Measurements from ENCODE around the gene SFXN1. TPM values are rescaled to one million over a fixed set of nuclear protein-coding genes. Genes with fewer than 3 reads are reported as not detected.

SFXN1 gene
- polyA plus RNA-seq, 2 donors, result 9.3 to 14.1 TPM

- H3K4me1 ChIP-seq (ENCODE audit: control insufficient read depth in 2 of 2, insufficient read depth in 2 of 2, low read length in 1 of 2), result no peaks in the 10 kb centered on the region
- no peaks in the 10 kb centered on the region for H3K9me3 ChIP-seq (ENCODE audit: control insufficient read depth in 2 of 2, insufficient read depth in 1 of 2, low read depth in 1 of 2, low read length in 1 of 2)
- H3K4me3 ChIP-seq (ENCODE audit: low read depth in 1 of 2, low read length in 2 of 2), result no peak overlapping the region
- no peak overlapping the region for H3K27ac ChIP-seq (ENCODE audit: low read depth in 2 of 2, low read length in 1 of 2)
- no peaks in the 10 kb centered on the region for H3K27me3 ChIP-seq (ENCODE audit: control insufficient read depth in 1 of 2, insufficient read depth in 2 of 2, low read length in 2 of 2)
- WGBS, 2 donors, result 97 to 98% methylated on average over 13 of the region's 13 CpGs
- peaks cover 21 to 35% of the 10 kb centered on the region in 2 donors for H3K36me3 ChIP-seq (ENCODE audit: control insufficient read depth in 2 of 2, insufficient read depth in 2 of 2, low read length in 1 of 2)
These were observed 34.9 kb downstream of the SFXN1 start for GRCh38 chr5:175513297-175513696.

GRCh38 chr5:175513726-175514125 lies 35.4 kb downstream of the SFXN1 start:
- 91 to 94% methylated on average over 7 of the region's 7 CpGs for WGBS, 2 donors
- H3K4me1 ChIP-seq (ENCODE audit: control insufficient read depth in 2 of 2, insufficient read depth in 2 of 2, low read length in 1 of 2), result no peaks in the 10 kb centered on the region
- no peaks in the 10 kb centered on the region for H3K9me3 ChIP-seq (ENCODE audit: control insufficient read depth in 2 of 2, insufficient read depth in 1 of 2, low read depth in 1 of 2, low read length in 1 of 2)
- H3K36me3 ChIP-seq (ENCODE audit: control insufficient read depth in 2 of 2, insufficient read depth in 2 of 2, low read length in 1 of 2), result peaks cover 21 to 37% of the 10 kb centered on the region in 2 donors
- H3K27me3 ChIP-seq (ENCODE audit: control insufficient read depth in 1 of 2, insufficient read depth in 2 of 2, low read length in 2 of 2), result no peaks in the 10 kb centered on the region
- no peak overlapping the region for H3K27ac ChIP-seq (ENCODE audit: low read depth in 2 of 2, low read length in 1 of 2)
- H3K4me3 ChIP-seq (ENCODE audit: low read depth in 1 of 2, low read length in 2 of 2), result no peak overlapping the region

- Histone ChIP-seq H3K27ac (ENCODE audit: low read depth in 2 of 2, low read length in 1 of 2) (no peak overlapping the region), H3K9me3 (ENCODE audit: control insufficient read depth in 2 of 2, insufficient read depth in 1 of 2, low read depth in 1 of 2, low read length in 1 of 2) (no peaks in the 10 kb centered on the region), H3K4me1 (ENCODE audit: control insufficient read depth in 2 of 2, insufficient read depth in 2 of 2, low read length in 1 of 2) (no peaks in the 10 kb centered on the region), H3K4me3 (ENCODE audit: low read depth in 1 of 2, low read length in 2 of 2) (no peak overlapping the region), H3K27me3 (ENCODE audit: control insufficient read depth in 1 of 2, insufficient read depth in 2 of 2, low read length in 2 of 2) (no peaks in the 10 kb centered on the region), H3K36me3 (ENCODE audit: control insufficient read depth in 2 of 2, insufficient read depth in 2 of 2, low read length in 1 of 2) (peaks cover 23 to 31% of the 10 kb centered on the region in 2 donors)
- WGBS, 2 donors, result 90 to 91% methylated on average over 10 of the region's 10 CpGs
These were observed 38.8 kb downstream of the SFXN1 start for GRCh38 chr5:175516933-175517823.

- H3K9me3 ChIP-seq (ENCODE audit: control insufficient read depth in 2 of 2, insufficient read depth in 1 of 2, low read depth in 1 of 2, low read length in 1 of 2), result no peaks in the 10 kb centered on the region
- no peak overlapping the region for H3K27ac ChIP-seq (ENCODE audit: low read depth in 2 of 2, low read length in 1 of 2)
- H3K36me3 ChIP-seq (ENCODE audit: control insufficient read depth in 2 of 2, insufficient read depth in 2 of 2, low read length in 1 of 2), result peaks cover 23 to 34% of the 10 kb centered on the region in 2 donors
- H3K27me3 ChIP-seq (ENCODE audit: control insufficient read depth in 1 of 2, insufficient read depth in 2 of 2, low read length in 2 of 2), result no peaks in the 10 kb centered on the region
- no peak overlapping the region for H3K4me3 ChIP-seq (ENCODE audit: low read depth in 1 of 2, low read length in 2 of 2)
- 82 to 88% methylated on average over 7 of the region's 7 CpGs for WGBS, 2 donors
- H3K4me1 ChIP-seq (ENCODE audit: control insufficient read depth in 2 of 2, insufficient read depth in 2 of 2, low read length in 1 of 2), result no peaks in the 10 kb centered on the region
These were observed 39.6 kb downstream of the SFXN1 start for GRCh38 chr5:175517824-175518450.

- Histone ChIP-seq H3K36me3 (ENCODE audit: control insufficient read depth in 2 of 2, insufficient read depth in 2 of 2, low read length in 1 of 2) (peaks cover 17 to 30% of the 10 kb centered on the region in 2 donors), H3K27ac (ENCODE audit: low read depth in 2 of 2, low read length in 1 of 2) (no peak overlapping the region), H3K9me3 (ENCODE audit: control insufficient read depth in 2 of 2, insufficient read depth in 1 of 2, low read depth in 1 of 2, low read length in 1 of 2) (no peaks in the 10 kb centered on the region), H3K4me3 (ENCODE audit: low read depth in 1 of 2, low read length in 2 of 2) (no peak overlapping the region), H3K27me3 (ENCODE audit: control insufficient read depth in 1 of 2, insufficient read depth in 2 of 2, low read length in 2 of 2) (no peaks in the 10 kb centered on the region), H3K4me1 (ENCODE audit: control insufficient read depth in 2 of 2, insufficient read depth in 2 of 2, low read length in 1 of 2) (no peaks in the 10 kb centered on the region)
- 87 to 89% methylated on average over 2 of the region's 2 CpGs for WGBS, 2 donors
These were observed 40.6 kb downstream of the SFXN1 start for GRCh38 chr5:175519006-175519405.

GRCh38 chr5:175520321-175520720 lies 42.0 kb downstream of the SFXN1 start:
- H3K27me3 ChIP-seq (ENCODE audit: control insufficient read depth in 1 of 2, insufficient read depth in 2 of 2, low read length in 2 of 2), result no peaks in the 10 kb centered on the region
- H3K36me3 ChIP-seq (ENCODE audit: control insufficient read depth in 2 of 2, insufficient read depth in 2 of 2, low read length in 1 of 2), result peaks cover 13 to 22% of the 10 kb centered on the region in 2 donors
- no peak overlapping the region for H3K4me3 ChIP-seq (ENCODE audit: low read depth in 1 of 2, low read length in 2 of 2)
- WGBS, 2 donors, result 93 to 96% methylated on average over 5 of the region's 5 CpGs
- H3K4me1 ChIP-seq (ENCODE audit: control insufficient read depth in 2 of 2, insufficient read depth in 2 of 2, low read length in 1 of 2), result no peaks in the 10 kb centered on the region
- H3K9me3 ChIP-seq (ENCODE audit: control insufficient read depth in 2 of 2, insufficient read depth in 1 of 2, low read depth in 1 of 2, low read length in 1 of 2), result no peaks in the 10 kb centered on the region
- no peak overlapping the region for H3K27ac ChIP-seq (ENCODE audit: low read depth in 2 of 2, low read length in 1 of 2)

GRCh38 chr5:175520873-175521272 lies 42.5 kb downstream of the SFXN1 start:
- no peak overlapping the region for H3K4me3 ChIP-seq (ENCODE audit: low read depth in 1 of 2, low read length in 2 of 2)
- H3K27me3 ChIP-seq (ENCODE audit: control insufficient read depth in 1 of 2, insufficient read depth in 2 of 2, low read length in 2 of 2), result no peaks in the 10 kb centered on the region
- 89 to 93% methylated on average over 2 of the region's 2 CpGs for WGBS, 2 donors
- H3K4me1 ChIP-seq (ENCODE audit: control insufficient read depth in 2 of 2, insufficient read depth in 2 of 2, low read length in 1 of 2), result no peaks in the 10 kb centered on the region
- H3K9me3 ChIP-seq (ENCODE audit: control insufficient read depth in 2 of 2, insufficient read depth in 1 of 2, low read depth in 1 of 2, low read length in 1 of 2), result no peaks in the 10 kb centered on the region
- H3K27ac ChIP-seq (ENCODE audit: low read depth in 2 of 2, low read length in 1 of 2), result no peak overlapping the region
- H3K36me3 ChIP-seq (ENCODE audit: control insufficient read depth in 2 of 2, insufficient read depth in 2 of 2, low read length in 1 of 2), result peaks cover 12 to 20% of the 10 kb centered on the region in 2 donors

- H3K27ac ChIP-seq (ENCODE audit: low read depth in 2 of 2, low read length in 1 of 2), result no peak overlapping the region
- no peaks in the 10 kb centered on the region for H3K27me3 ChIP-seq (ENCODE audit: control insufficient read depth in 1 of 2, insufficient read depth in 2 of 2, low read length in 2 of 2)
- no peaks in the 10 kb centered on the region for H3K4me1 ChIP-seq (ENCODE audit: control insufficient read depth in 2 of 2, insufficient read depth in 2 of 2, low read length in 1 of 2)
- no peak overlapping the region for H3K4me3 ChIP-seq (ENCODE audit: low read depth in 1 of 2, low read length in 2 of 2)
- H3K36me3 ChIP-seq (ENCODE audit: control insufficient read depth in 2 of 2, insufficient read depth in 2 of 2, low read length in 1 of 2), result peaks cover 10 to 19% of the 10 kb centered on the region in 2 donors
- 85 to 86% methylated on average over 4 of the region's 4 CpGs for WGBS, 2 donors
- H3K9me3 ChIP-seq (ENCODE audit: control insufficient read depth in 2 of 2, insufficient read depth in 1 of 2, low read depth in 1 of 2, low read length in 1 of 2), result no peaks in the 10 kb centered on the region
These were observed 43.0 kb downstream of the SFXN1 start for GRCh38 chr5:175521313-175521833.

- H3K27ac ChIP-seq (ENCODE audit: low read depth in 2 of 2, low read length in 1 of 2), result no peak overlapping the region
- peaks cover 6 to 18% of the 10 kb centered on the region in 2 donors for H3K36me3 ChIP-seq (ENCODE audit: control insufficient read depth in 2 of 2, insufficient read depth in 2 of 2, low read length in 1 of 2)
- H3K27me3 ChIP-seq (ENCODE audit: control insufficient read depth in 1 of 2, insufficient read depth in 2 of 2, low read length in 2 of 2), result no peaks in the 10 kb centered on the region
- H3K4me1 ChIP-seq (ENCODE audit: control insufficient read depth in 2 of 2, insufficient read depth in 2 of 2, low read length in 1 of 2), result no peaks in the 10 kb centered on the region
- H3K4me3 ChIP-seq (ENCODE audit: low read depth in 1 of 2, low read length in 2 of 2), result no peak overlapping the region
- H3K9me3 ChIP-seq (ENCODE audit: control insufficient read depth in 2 of 2, insufficient read depth in 1 of 2, low read depth in 1 of 2, low read length in 1 of 2), result no peaks in the 10 kb centered on the region
These were observed 44.9 kb downstream of the SFXN1 start for GRCh38 chr5:175523292-175523691.

All from esophagus (tissue), 2 donors.